HG03060 (cell line): ENCODE data around the gene ZNF180.
"Not testable (repeated sequence)": the region's sequence is repeated elsewhere in the genome, so short reads cannot be mapped to it uniquely, and the experiment has no call there.

Experiments used
- ATAC-seq: cut with Tn5 transposase; IDR thresholded peaks from one replicate; pipeline ENCODE4 v1.9.1; 2021; ENCODE audit warnings: low read depth, moderate number of reproducible peaks; ENCODE audit not compliant: unreplicated experiment

ZNF180 gene

GRCh38 chr19:44499559-44499958 lies 763 bp downstream of the ZNF180 start:
- ATAC-seq = no peak

GRCh38 chr19:44498988-44499387 lies 1.3 kb downstream of the ZNF180 start:
- no peak for ATAC-seq

- ATAC-seq = no peak
Measured at GRCh38 chr19:44496711-44497110, 3.6 kb downstream of the ZNF180 start.

- no peak for ATAC-seq
Measured at GRCh38 chr19:44476559-44477408, 23.5 kb downstream of the ZNF180 start.

GRCh38 chr19:44468730-44469129 lies 31.6 kb downstream of the ZNF180 start:
- ATAC-seq = not testable (repeated sequence)

GRCh38 chr19:44462600-44463286 lies 37.6 kb downstream of the ZNF180 start:
- not testable (repeated sequence) for ATAC-seq

- not testable (repeated sequence) for ATAC-seq
Measured at GRCh38 chr19:44456016-44456415, 44.3 kb downstream of the ZNF180 start.

- ATAC-seq = no peak
Measured at GRCh38 chr19:44455100-44455499, 45.2 kb downstream of the ZNF180 start.

GRCh38 chr19:44452367-44452766 lies 48.0 kb downstream of the ZNF180 start:
- ATAC-seq = no peak

GRCh38 chr19:44451687-44452086 lies 48.6 kb downstream of the ZNF180 start:
- no peak for ATAC-seq

GRCh38 chr19:44447916-44448674 lies 52.2 kb downstream of the ZNF180 start, which contains the start of gene ZNF229:
ZNF229 (minus strand) TSS chr19:44448472; CDS start chr19:44442847, 5,625 bp downstream.
- no peak for ATAC-seq

GRCh38 chr19:44438441-44438840 lies 61.9 kb downstream of the ZNF180 start:
- no peak for ATAC-seq

- no peak for ATAC-seq
Measured at GRCh38 chr19:44435441-44435840, 64.9 kb downstream of the ZNF180 start.

GRCh38 chr19:44430956-44431355 lies 69.4 kb downstream of the ZNF180 start:
- ATAC-seq = no peak
